Panc1 (cell line): ENCODE data around the gene CASQ1. TPM values are rescaled to one million over a fixed set of nuclear protein-coding genes. Genes with fewer than 3 reads are reported as not detected.

Experiments
- ATAC-seq: fragments of 200-7000 bp; cut with Tn5 transposase; 2 replicates; pipeline ENCODE4 v1.9.1; 2020; ENCODE audit warnings: mild to moderate bottlenecking, moderate library complexity
- BruUV-seq: library from RNA; stranded (reverse); fragments of 400-500 nt; replicated peaks from 2 replicates; lab custom pipeline; 2021; lab: Mats Ljungman, UMichigan
- CTCF ChIA-PET: fragments of 300-600 bp; sonication (Branson Sonifier 250); formaldehyde crosslinking; loops from one replicate; lab custom pipeline; 2022; ENCODE audit warnings: antibody characterized with exemption; lab: Charles Lee
- POLR2A ChIA-PET: fragments of 300-600 bp; sonication (Branson Sonifier 250); formaldehyde crosslinking; loops from one replicate; lab custom pipeline; 2022; ENCODE audit warnings: antibody characterized with exemption; lab: Charles Lee
- DNase-seq: peaks from one replicate; pipeline ENCODE4 v3.0.0-alpha.2; 2010; ENCODE audit warnings: low read depth, low spot score
- H3K27ac ChIP-seq: 2 replicates; pipeline ENCODE4 v1.5.1; 2011; ENCODE audit warnings: mild to moderate bottlenecking, low read length, inconsistent platforms
- H3K27me3 ChIP-seq: fragments of 200-500 bp; sonication (Bioruptor generic); 2 replicates; pipeline ENCODE4 v1.6.0; 2014; ENCODE audit warnings: low read length, inconsistent platforms; ENCODE audit not compliant: control insufficient read depth, insufficient read depth
- H3K36me3 ChIP-seq: fragments of 200-500 bp; sonication (Bioruptor generic); 2 replicates; pipeline ENCODE4 v1.5.1; 2014; ENCODE audit warnings: inconsistent platforms, mild to moderate bottlenecking, low read length, moderate library complexity; ENCODE audit not compliant: control insufficient read depth, insufficient read depth
- H3K4me1 ChIP-seq: 2 replicates; pipeline ENCODE4 v1.5.1; 2011; ENCODE audit warnings: inconsistent platforms, mild to moderate bottlenecking, low read length, moderate library complexity; ENCODE audit not compliant: control insufficient read depth, insufficient read depth
- H3K4me3 ChIP-seq, 2 experiments: 2 replicates each; pipeline ENCODE4 v1.5.1; 2011 to 2012; ENCODE audit warnings: low read depth in 2 of 2, low read length in 2 of 2, mild to moderate bottlenecking in 2 of 2, inconsistent platforms in 1 of 2, moderate library complexity in 1 of 2
- H3K9me3 ChIP-seq: fragments of 200-500 bp; sonication (Bioruptor generic); 2 replicates; pipeline ENCODE4 v1.5.1; 2014; ENCODE audit warnings: low read depth, mild to moderate bottlenecking, inconsistent platforms, low read length, moderate library complexity; ENCODE audit not compliant: control insufficient read depth, insufficient read depth
- CTCF ChIP-seq: fragments of 450-650 bp; IDR thresholded peaks from 2 replicates; pipeline ENCODE4 v1.5.1; 2017; ENCODE audit warnings: mild to moderate bottlenecking
- POLR2AphosphoS5 ChIP-seq: IDR thresholded peaks from 2 replicates; pipeline ENCODE4 v1.6.1; 2012; ENCODE audit warnings: mild to moderate bottlenecking, low read depth, low read length, moderate library complexity
- REST ChIP-seq, 2 experiments: IDR thresholded peaks; 2 replicates each; pipeline ENCODE4 v1.6.1; 2011 to 2012; ENCODE audit warnings: low read depth in 2 of 2, control low read depth in 1 of 2, low read length in 1 of 2, mild to moderate bottlenecking in 1 of 2, moderate library complexity in 1 of 2; ENCODE audit not compliant: insufficient read depth in 1 of 2
- SIN3A ChIP-seq: IDR thresholded peaks from 2 replicates; pipeline ENCODE4 v1.6.1; 2012; ENCODE audit warnings: low read depth, mild to moderate bottlenecking, low read length, moderate library complexity, borderline replicate concordance; ENCODE audit not compliant: insufficient read depth
- TCF7L2 ChIP-seq: IDR thresholded peaks from 2 replicates; pipeline ENCODE4 v1.6.1; 2011; ENCODE audit warnings: mild to moderate bottlenecking, low read depth, low read length, inconsistent platforms
- in situ Hi-C: cut with HindIII; loops from 2 replicates; pipeline ENCODE4 v1.10.0; 2016; ENCODE audit warnings: low sequenced_read_pairs, low pct_unique_long_range_greater_than_20kb
- intact Hi-C: fragments of 100-400 bp; cut with micrococcal nuclease; formaldehyde crosslinking; loops from one replicate; pipeline ENCODE4 v1.10.0; 2022; ENCODE audit not compliant: unreplicated experiment
- total RNA-seq: library from RNA; stranded (reverse); gene quantifications from one replicate; pipeline ENCODE4 v1.2.1, GENCODE V29; 2021; ENCODE audit not compliant: unreplicated experiment

CASQ1 gene
- total RNA-seq, 1 experiment from 2014 or later, result not detected

GRCh38 chr1:160177667-160178066 lies 12.7 kb upstream of the CASQ1 start:
- BruUV-seq, result no TSS peak
- TF ChIP-seq REST (IDR thresholded peaks at IDR 0.05; ENCODE audit: insufficient read depth in 1 of 2, low read depth in 2 of 2, low read length in 1 of 2) (no peak), POLR2AphosphoS5 (no peak), TCF7L2 (no peak), SIN3A (no peak), CTCF (no peak)
- H3K9me3 ChIP-seq, result no peaks in the 10 kb centered on the region
- H3K4me1 ChIP-seq, result no peaks in the 10 kb centered on the region
- DNase-seq, result no peak
- intact Hi-C loops, result no loop called here
- ATAC-seq, result no peak
- H3K36me3 ChIP-seq, result no peaks in the 10 kb centered on the region
- H3K27ac ChIP-seq, result no peak overlapping the region
- ChIA-PET CTCF (no interaction called here), POLR2A (no interaction called here)
- in situ Hi-C loops, result no loop called here
- no peak overlapping the region for H3K4me3 ChIP-seq
- H3K27me3 ChIP-seq, result no peaks in the 10 kb centered on the region; the same call in 1 of the 2 replicates

- H3K4me1 ChIP-seq, result no peaks in the 10 kb centered on the region
- TF ChIP-seq REST (IDR thresholded peaks at IDR 0.05; ENCODE audit: insufficient read depth in 1 of 2, low read depth in 2 of 2, low read length in 1 of 2) (no peak), CTCF (no peak), TCF7L2 (no peak), POLR2AphosphoS5 (no peak), SIN3A (no peak)
- CTCF ChIA-PET, result interaction anchor here (0.6 to 0.7 kb wide), 2 partner anchors 389 to 677 kb away, joined by 3 to 4 read pairs; no protein-coding TSS in a partner anchor
- POLR2A ChIA-PET, result no interaction called here
- in situ Hi-C loops, result no loop called here
- no peaks in the 10 kb centered on the region; the same call in 1 of the 2 replicates for H3K27me3 ChIP-seq
- intact Hi-C loops, result no loop called here
- no peaks in the 10 kb centered on the region for H3K36me3 ChIP-seq
- no TSS peak for BruUV-seq
- no peaks in the 10 kb centered on the region for H3K9me3 ChIP-seq
- ATAC-seq (no peak), DNase-seq (no peak)
- H3K27ac ChIP-seq, result no peak overlapping the region
- H3K4me3 ChIP-seq, result no peak overlapping the region
Measured at GRCh38 chr1:160178731-160179130, 11.6 kb upstream of the CASQ1 start.
